C4-2B (cell line): ENCODE results near the gene DGKQ.

Experiments
- H3K27ac ChIP-seq: fragments of 450-650 bp; 2 replicates; pipeline ENCODE4 v1.5.1; 2017
- CTCF ChIP-seq: fragments of 450-650 bp; conservative IDR thresholded peaks from 2 replicates; pipeline ENCODE4 v1.5.1; 2017; ENCODE audit warnings: mild to moderate bottlenecking
- ZFX ChIP-seq: fragments of 450-650 bp; IDR thresholded peaks from 2 replicates; pipeline ENCODE4 v1.6.1; 2017

Gene DGKQ

DNA sequence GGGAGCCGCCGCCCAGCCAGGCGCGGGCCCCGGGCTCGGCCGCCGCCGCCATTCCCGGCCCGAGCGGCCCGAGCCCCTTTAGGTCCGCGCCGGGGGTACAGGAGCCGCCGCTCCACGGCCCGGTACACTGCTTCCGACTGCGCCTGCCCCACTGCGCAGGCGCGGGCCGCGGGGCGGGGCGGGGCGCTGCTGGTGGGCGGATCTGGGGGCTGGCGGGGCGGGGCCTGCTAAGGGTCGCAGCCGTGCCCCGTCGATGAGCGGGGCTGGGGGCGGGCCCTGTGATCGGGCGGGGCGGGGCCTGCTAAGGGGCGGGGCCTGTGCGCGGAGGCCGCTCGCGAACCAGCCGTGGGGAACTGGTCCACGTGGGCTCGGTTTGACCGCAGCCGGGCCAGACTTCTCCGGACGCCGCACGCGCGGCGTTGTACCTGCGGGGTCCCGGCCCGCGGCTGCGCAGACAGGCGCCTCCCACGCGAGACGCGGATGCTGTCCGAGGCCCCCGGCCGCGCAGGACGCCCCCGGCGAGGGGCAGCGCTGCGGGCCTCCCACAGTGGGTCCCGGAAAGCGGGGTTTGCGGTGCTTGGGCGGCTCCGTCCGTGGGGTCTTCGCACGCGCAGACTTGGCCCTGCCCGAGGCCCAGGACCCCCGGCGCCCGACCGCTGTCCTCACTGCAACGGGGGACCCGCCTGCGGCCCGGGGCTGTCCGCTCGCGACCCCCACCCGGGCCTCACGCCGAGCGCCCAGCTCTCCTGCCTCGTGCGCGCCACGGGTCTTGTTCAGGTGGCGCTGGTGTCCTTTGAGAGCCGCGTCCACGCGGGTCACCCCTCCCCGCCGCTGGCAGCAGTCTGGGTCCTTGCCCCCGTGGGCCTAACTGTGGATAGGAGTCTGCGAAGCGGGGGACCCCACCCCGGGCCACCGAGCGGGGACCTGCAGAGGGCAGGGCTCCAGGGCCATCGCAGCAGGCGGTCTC is at the start of gene DGKQ:
Gene DGKQ (minus strand): TSS at position 139 of the 967 bp plus-strand sequence. CDS start 87 bp downstream, at position 52.
- no peak for TF ChIP-seq ZFX
- no peak for TF ChIP-seq CTCF
- peak within 1 kb of the TSS; percentile 55 for H3K27ac ChIP-seq

- TF ChIP-seq CTCF = no peak
- TF ChIP-seq ZFX = no peak
- no peak overlapping the region for H3K27ac ChIP-seq
Measured at GRCh38 chr4:1022739-1023066, 49.3 kb upstream of the DGKQ start.

- H3K27ac ChIP-seq = no peak overlapping the region
- TF ChIP-seq CTCF (no peak), ZFX (no peak)
Measured at GRCh38 chr4:1022051-1022738, 48.8 kb upstream of the DGKQ start.

DNA sequence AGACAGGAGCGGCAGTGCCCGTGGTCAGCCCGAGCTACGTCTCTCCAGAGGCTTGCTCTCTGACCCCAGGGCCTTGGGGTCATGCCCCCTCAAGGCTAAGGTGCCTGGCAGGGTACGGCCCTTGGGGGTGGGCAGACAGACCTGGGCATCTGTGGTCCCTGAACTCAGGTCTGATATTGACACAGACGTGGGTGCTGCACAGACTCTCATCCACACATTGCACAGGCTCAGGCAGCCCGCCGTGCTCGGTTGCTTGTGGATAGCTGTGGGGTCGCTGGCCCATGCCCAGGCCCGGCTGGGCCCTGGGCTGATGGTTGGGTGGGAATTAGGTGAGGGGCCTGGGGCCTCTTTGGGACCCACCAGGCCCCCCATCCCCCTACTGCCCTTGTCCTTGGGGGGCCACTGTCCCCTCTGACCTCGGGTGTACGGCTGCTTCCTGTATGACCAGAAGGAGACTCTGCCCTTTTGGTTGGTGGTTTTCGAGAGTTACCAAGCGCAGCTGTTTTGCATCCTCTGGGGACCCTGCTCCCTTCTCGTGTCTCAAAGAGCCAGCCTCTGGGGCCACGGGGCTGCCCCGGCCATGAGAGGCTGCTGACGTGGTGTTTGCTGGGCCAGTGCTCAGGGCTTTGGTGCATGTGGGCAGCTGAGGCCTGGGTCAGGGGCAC is 48.1 kb upstream of the DGKQ start:
- H3K27ac ChIP-seq = no peak overlapping the region
- TF ChIP-seq ZFX = no peak
- no peak for TF ChIP-seq CTCF

GRCh38 chr4:1019729-1020470 is 46.5 kb upstream of the DGKQ start:
- TF ChIP-seq CTCF (no peak), ZFX (no peak)

DNA sequence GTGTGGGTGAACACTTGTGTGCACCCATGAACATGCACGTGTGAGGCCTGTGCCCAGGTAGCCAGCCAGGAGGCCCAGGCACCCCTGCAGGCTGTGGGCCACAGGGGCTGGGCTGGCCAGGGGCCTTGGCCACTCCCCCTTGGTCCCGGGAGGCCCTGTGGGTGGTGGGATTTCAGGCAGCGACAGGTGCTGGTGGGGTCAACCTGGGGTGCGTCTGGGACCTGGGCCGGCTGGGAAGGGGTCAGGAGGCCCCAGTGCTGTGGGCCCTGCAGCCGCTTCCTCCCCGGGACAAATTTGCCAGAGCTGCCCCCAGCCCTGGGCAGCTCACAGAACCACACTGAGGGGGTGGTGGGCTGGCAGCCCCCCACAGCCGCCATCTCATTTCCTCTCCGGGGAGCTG is 46.0 kb upstream of the DGKQ start:
- TF ChIP-seq ZFX (no peak), CTCF (no peak)
- H3K27ac ChIP-seq = no peak overlapping the region

More at GRCh38 chr4:1019729-1020470, 46.5 kb upstream of the DGKQ start:
- H3K27ac ChIP-seq = no peak overlapping the region
